Heart left ventricle (tissue), 13 donors: Measurements from ENCODE around the gene SRCIN1.

Source experiments
- POLR2A ChIP-seq, 2 donors: fragments of 450-650 bp; IDR thresholded peaks; one replicate each; pipeline ENCODE4 v1.6.1; 2017; ENCODE audit warnings: antibody characterized with exemption in 2 of 2, mild to moderate bottlenecking in 2 of 2, moderate library complexity in 2 of 2
- TF ChIP-seq, protein P1 (sequence below), 12 donors: fragments of 200-600 bp; sonication (generic) in 4 of 12; IDR thresholded peaks; one replicate each; pipeline versions ENCODE4 v1.5.0 to v1.8.0; 2018 to 2022; ENCODE audit warnings: antibody characterized with exemption in 12 of 12, mild to moderate bottlenecking in 5 of 12
- donor health status: ischemic (EF 13 %, LVEDD 7.1; RV severe dilation, severe dysfunction).
- donor health status: DM: no; HTN: yes; CAD: no.
- donor health status: DM: no; HTN: no; CAD: no.
- donor health status: ischemic (EF 25% LVEDD 6.9; RV normal size, moderate dysfunction).
- donor health status: ischemic (EF 25% LVEDD 5.7; RV mildly dilated, moderate dysfunction).
- donor health status: ischemic (EF 35%, LVEDD 5.7; RV mildly dilated, moderate dysfunction).
- donor health status: nonischemic (EF 11% LVEDD 7.7; RV severe dilation, severe dysfunction).
- donor health status: DM: yes; HTN: yes; CAD: no.
- donor health status: PGD.
- donor health status: ischemic (EF 29% LVEDD 5.4; RV normal size, mild dysfunction).
- donor health status: nonischemic (EF 23%, LVEDD 6.1; RV moderate dilation, normal function).

GRCh38 chr17:38587947-38588787 is 17.6 kb downstream of the SRCIN1 start:
- TF ChIP-seq POLR2A (IDR thresholded peaks at IDR 0.05) = no peak
- TF ChIP-seq, protein P1, sequence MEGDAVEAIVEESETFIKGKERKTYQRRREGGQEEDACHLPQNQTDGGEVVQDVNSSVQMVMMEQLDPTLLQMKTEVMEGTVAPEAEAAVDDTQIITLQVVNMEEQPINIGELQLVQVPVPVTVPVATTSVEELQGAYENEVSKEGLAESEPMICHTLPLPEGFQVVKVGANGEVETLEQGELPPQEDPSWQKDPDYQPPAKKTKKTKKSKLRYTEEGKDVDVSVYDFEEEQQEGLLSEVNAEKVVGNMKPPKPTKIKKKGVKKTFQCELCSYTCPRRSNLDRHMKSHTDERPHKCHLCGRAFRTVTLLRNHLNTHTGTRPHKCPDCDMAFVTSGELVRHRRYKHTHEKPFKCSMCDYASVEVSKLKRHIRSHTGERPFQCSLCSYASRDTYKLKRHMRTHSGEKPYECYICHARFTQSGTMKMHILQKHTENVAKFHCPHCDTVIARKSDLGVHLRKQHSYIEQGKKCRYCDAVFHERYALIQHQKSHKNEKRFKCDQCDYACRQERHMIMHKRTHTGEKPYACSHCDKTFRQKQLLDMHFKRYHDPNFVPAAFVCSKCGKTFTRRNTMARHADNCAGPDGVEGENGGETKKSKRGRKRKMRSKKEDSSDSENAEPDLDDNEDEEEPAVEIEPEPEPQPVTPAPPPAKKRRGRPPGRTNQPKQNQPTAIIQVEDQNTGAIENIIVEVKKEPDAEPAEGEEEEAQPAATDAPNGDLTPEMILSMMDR (IDR thresholded peaks at IDR 0.05) = no peak
